ENCODE results near the gene EEFSEC. TPM values are rescaled to one million over a fixed set of nuclear protein-coding genes. Genes with fewer than 3 reads are reported as not detected.

EEFSEC gene
- total RNA-seq, 1 donor from 2014 or later: 7.1 TPM

DNA sequence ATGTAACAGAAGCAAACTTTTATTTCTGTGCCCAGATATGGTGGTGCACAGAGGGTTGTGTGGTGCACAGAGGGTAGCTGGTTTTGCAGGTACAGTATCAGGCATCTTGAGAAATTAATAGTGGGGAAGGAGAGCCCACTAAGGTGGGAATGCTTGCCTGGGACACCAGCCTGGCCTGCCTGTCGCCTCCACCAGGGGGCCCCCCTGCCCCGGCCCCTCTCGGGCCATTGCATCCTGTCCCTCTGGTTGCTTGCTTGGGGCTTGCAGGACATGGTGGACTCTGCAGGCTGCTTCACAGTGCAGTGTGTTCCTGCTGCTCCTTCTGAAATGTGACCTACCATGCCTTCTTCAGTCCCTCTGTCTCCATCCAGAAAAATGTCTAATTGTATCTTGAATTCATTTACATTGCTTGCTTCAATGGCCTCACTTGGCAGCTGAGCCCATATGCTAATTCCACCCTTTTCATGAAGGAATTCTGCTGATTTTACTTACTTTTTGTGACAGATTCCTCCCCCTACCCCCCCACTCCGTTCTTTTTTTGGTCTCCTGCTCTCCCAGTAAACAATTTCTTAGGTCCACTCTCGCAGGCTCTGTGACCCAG lies 73.6 kb downstream of the EEFSEC start:
- TF ChIP-seq, protein P1, sequence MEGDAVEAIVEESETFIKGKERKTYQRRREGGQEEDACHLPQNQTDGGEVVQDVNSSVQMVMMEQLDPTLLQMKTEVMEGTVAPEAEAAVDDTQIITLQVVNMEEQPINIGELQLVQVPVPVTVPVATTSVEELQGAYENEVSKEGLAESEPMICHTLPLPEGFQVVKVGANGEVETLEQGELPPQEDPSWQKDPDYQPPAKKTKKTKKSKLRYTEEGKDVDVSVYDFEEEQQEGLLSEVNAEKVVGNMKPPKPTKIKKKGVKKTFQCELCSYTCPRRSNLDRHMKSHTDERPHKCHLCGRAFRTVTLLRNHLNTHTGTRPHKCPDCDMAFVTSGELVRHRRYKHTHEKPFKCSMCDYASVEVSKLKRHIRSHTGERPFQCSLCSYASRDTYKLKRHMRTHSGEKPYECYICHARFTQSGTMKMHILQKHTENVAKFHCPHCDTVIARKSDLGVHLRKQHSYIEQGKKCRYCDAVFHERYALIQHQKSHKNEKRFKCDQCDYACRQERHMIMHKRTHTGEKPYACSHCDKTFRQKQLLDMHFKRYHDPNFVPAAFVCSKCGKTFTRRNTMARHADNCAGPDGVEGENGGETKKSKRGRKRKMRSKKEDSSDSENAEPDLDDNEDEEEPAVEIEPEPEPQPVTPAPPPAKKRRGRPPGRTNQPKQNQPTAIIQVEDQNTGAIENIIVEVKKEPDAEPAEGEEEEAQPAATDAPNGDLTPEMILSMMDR (IDR thresholded peaks at IDR 0.05; ENCODE audit: unreplicated experiment): peak; percentile 83
- H3K4me1 Mint-ChIP-seq (ENCODE audit: unreplicated experiment): peaks cover 17% of the 10 kb centered on the region
- H3K4me3 Mint-ChIP-seq (ENCODE audit: unreplicated experiment): no peak overlapping the region
- DNase-seq (ENCODE audit: low spot score): peak; percentile 77
- H3K27me3 Mint-ChIP-seq (ENCODE audit: unreplicated experiment): no peaks in the 10 kb centered on the region
- peaks cover 9% of the 10 kb centered on the region for H3K9me3 Mint-ChIP-seq (ENCODE audit: unreplicated experiment)
- H3K36me3 Mint-ChIP-seq (ENCODE audit: low read depth, unreplicated experiment): no peaks in the 10 kb centered on the region
- no peak overlapping the region for H3K27ac Mint-ChIP-seq (ENCODE audit: unreplicated experiment)

DNA sequence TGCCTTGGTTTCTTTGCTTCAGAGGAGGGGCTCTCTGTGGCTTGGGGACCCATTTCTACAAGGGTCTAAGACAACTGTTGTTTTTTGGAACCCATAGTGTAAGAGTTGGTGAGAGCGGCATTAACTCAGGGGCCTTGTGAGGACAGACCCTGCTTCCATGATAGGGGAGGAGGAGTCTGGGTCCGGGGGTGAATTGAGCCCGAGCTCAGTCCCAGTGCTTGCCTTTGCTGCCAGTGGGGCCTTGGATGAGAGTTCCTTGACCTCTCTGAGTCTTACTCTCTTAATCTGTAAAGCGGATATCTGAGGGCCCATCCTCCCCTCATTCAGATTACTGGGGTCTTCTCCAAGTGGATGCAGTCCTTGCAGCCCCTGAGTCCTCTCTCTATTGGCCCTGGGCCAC lies 74.2 kb downstream of the EEFSEC start:
- Mint-ChIP-seq H3K27me3 (ENCODE audit: unreplicated experiment) (no peaks in the 10 kb centered on the region), H3K9me3 (ENCODE audit: unreplicated experiment) (peaks cover 9% of the 10 kb centered on the region), H3K36me3 (ENCODE audit: low read depth, unreplicated experiment) (no peaks in the 10 kb centered on the region), H3K27ac (ENCODE audit: unreplicated experiment) (no peak overlapping the region), H3K4me3 (ENCODE audit: unreplicated experiment) (no peak overlapping the region), H3K4me1 (ENCODE audit: unreplicated experiment) (peaks cover 20% of the 10 kb centered on the region)
- TF ChIP-seq, protein P1 (IDR thresholded peaks at IDR 0.05; ENCODE audit: unreplicated experiment): no peak
- no peak for DNase-seq (ENCODE audit: low spot score)

DNA sequence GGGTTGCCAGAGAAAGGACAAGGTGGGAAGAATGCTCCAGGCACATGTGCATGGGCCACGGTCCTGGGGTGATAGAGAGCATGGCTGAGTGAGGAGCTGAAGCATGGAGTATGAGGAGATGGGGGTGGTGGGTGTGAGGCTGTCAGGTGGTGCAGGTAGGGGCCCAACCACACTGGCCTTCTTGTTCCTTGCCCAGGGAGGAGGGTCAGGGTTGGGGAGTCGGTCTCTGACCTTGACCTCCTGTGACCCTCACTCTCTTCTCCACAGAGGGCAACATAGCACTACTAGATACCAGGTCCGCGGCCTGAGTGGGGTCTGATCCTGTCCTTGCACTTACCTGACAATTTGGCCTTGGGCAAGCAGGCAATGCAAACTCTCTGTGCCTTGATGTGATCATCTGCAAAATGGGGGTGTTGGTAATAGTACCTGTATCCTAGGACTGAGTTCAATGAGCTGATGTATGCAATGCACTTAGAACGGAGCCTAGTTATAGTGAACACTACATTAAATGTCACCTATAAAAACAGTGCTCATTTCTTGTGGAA lies 75.2 kb downstream of the EEFSEC start:
- Mint-ChIP-seq H3K9me3 (ENCODE audit: unreplicated experiment) (peaks cover 3% of the 10 kb centered on the region), H3K4me3 (ENCODE audit: unreplicated experiment) (no peak overlapping the region), H3K4me1 (ENCODE audit: unreplicated experiment) (peaks cover 25% of the 10 kb centered on the region), H3K27ac (ENCODE audit: unreplicated experiment) (no peak overlapping the region), H3K36me3 (ENCODE audit: low read depth, unreplicated experiment) (no peaks in the 10 kb centered on the region), H3K27me3 (ENCODE audit: unreplicated experiment) (peaks cover 2% of the 10 kb centered on the region)
- no peak for DNase-seq (ENCODE audit: low spot score)
- TF ChIP-seq, protein P1 (IDR thresholded peaks at IDR 0.05; ENCODE audit: unreplicated experiment): no peak

DNA sequence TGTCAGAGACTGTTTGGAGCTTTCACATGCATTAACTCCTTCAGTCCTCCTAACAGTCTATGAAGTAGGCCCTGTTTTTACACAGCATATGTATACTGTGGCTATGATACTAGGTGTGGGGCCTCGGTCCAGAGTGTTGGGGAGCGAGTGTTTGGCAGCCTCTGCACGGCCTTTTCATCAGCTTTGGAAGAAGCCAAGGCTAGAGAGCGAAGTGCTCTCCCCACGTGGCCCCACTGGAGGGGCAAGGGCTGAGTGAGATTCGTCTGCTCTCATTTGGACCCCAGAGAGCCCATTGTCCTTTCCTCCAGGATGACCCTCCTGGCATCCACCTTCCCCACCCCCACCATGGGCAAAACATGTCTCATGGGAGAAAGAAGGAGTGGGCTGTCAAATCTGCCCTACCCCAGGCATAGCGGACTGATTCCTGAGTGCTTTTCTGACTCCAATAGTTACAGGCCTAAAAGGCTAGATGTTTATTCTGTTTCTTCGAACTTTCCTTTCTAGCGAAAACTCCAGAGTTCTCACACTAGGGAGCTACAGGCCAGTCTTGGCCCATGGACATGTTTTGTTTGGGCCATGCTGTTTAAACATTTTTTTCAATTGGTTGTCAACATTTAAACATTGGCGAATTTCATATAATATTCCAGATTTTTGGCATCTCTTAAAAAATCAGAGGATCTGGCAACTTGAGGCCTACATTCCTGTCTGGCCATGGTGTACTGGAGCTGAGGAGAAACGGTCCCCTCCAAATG lies 76.0 kb downstream of the EEFSEC start:
- peaks cover 2% of the 10 kb centered on the region for H3K27me3 Mint-ChIP-seq (ENCODE audit: unreplicated experiment)
- no peak for DNase-seq (ENCODE audit: low spot score)
- H3K4me3 Mint-ChIP-seq (ENCODE audit: unreplicated experiment): no peak overlapping the region
- no peaks in the 10 kb centered on the region for H3K9me3 Mint-ChIP-seq (ENCODE audit: unreplicated experiment)
- TF ChIP-seq, protein P1 (IDR thresholded peaks at IDR 0.05; ENCODE audit: unreplicated experiment): no peak
- H3K27ac Mint-ChIP-seq (ENCODE audit: unreplicated experiment): no peak overlapping the region
- H3K36me3 Mint-ChIP-seq (ENCODE audit: low read depth, unreplicated experiment): no peaks in the 10 kb centered on the region
- peaks cover 25% of the 10 kb centered on the region for H3K4me1 Mint-ChIP-seq (ENCODE audit: unreplicated experiment)

DNA sequence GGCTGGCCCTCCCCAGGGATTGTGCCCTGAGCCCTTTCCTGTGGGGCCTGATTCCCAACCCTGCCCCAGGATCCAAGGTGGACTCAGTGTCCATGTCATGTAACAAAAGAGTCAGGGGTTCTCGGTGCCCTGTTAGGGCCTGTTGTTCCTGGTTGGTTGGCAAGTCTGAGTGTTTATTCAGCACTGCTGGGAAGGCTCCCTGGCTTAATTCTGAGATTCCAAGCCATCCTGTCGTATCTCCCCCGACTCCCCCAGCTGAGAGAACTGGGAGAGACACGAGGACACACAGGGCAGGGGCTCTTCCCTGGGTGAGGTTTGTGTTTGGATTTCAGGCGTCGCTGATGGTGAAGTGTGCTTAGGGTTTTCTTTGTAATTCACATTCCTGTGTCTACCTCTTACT lies 78.3 kb downstream of the EEFSEC start:
- H3K4me1 Mint-ChIP-seq (ENCODE audit: unreplicated experiment): peaks cover 13% of the 10 kb centered on the region
- DNase-seq (ENCODE audit: low spot score): no peak
- H3K36me3 Mint-ChIP-seq (ENCODE audit: low read depth, unreplicated experiment): no peaks in the 10 kb centered on the region
- peaks cover 2% of the 10 kb centered on the region for H3K27me3 Mint-ChIP-seq (ENCODE audit: unreplicated experiment)
- TF ChIP-seq, protein P1 (IDR thresholded peaks at IDR 0.05; ENCODE audit: unreplicated experiment): no peak
- H3K9me3 Mint-ChIP-seq (ENCODE audit: unreplicated experiment): no peaks in the 10 kb centered on the region
- H3K27ac Mint-ChIP-seq (ENCODE audit: unreplicated experiment): no peak overlapping the region
- no peak overlapping the region for H3K4me3 Mint-ChIP-seq (ENCODE audit: unreplicated experiment)
